ENCODE data around the gene RNU1-3.
"Not testable (repeated sequence)": the region's sequence is repeated elsewhere in the genome, so short reads cannot be mapped to it uniquely, and the experiment has no call there.

The RNU1-3 gene

DNA sequence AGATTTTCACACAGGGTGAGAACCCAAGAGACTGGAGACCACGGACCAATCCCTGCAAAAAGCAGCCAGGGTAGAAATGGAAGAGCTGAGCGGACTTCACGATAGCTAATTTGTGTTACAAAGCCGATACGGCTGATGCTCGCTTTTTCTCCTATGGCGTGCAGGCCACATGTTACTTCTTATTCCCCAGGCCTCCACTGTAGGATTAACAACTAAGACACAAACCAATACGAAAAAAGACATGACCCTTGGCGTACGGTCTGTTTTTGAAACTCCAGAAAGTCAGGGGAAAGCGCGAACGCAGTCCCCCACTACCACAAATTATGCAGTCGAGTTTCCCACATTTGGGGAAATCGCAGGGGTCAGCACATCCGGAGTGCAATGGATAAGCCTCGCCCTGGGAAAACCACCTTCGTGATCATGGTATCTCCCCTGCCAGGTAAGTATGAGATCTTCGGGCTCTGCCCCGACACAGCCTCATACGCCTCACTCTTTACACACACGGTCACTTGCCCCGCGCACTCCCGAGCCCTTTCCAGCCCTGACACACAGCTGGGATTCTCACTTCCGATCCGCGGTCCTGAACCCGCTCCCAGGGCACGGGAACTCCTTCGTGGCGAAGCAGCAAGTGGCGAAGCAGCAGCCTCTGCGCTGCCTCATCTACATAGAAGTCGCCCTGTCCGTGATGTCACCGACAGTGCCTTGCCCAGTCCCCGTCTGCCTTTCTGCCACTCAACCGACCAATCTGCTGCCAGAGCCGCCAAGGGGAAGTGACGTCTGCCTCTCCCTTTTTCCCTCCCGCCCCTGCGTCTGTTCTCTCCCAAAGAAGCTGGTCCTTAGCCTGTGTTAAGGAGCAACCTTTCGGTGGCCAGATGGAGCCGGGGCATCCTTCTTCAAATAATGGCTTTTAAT, at the start of gene RNU1-3:
Gene RNU1-3, minus strand, starts transcription at position 447 of the 912 bp plus-strand sequence.
- DNase-seq, result not testable (repeated sequence)

GRCh38 chr1:16713480-16713879, 46.7 kb upstream of the RNU1-3 start:
- DNase-seq, result not testable (repeated sequence)

DNA sequence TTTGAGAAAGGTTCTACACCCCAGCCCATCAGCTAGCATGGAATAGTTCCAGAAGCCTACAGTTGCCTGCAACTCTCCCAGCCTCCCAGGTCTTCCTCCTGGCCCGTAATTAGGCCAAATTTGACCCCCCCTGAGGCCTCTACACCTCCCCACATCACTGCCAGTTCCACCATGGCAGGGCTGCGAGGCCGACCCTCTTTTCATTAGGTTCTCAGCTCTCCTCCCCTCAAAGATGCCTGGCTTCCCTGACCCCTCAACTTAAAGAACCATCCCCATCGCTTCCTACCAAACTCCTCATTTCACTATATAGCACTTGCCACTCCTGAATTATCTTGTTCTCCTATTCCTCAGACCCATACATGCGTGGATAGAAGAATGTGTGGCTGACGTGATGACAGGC, 46.2 kb upstream of the RNU1-3 start:
- not testable (repeated sequence) for DNase-seq

GRCh38 chr1:16712582-16712981, 45.8 kb upstream of the RNU1-3 start:
- not testable (repeated sequence) for DNase-seq

GRCh38 chr1:16712131-16712530, 45.4 kb upstream of the RNU1-3 start:
- not testable (repeated sequence) for DNase-seq

- DNase-seq, result not testable (repeated sequence)
Measured at GRCh38 chr1:16710618-16711017, 43.9 kb upstream of the RNU1-3 start.

- DNase-seq, result not testable (repeated sequence)
Measured at GRCh38 chr1:16709659-16710087, 42.9 kb upstream of the RNU1-3 start.

DNA sequence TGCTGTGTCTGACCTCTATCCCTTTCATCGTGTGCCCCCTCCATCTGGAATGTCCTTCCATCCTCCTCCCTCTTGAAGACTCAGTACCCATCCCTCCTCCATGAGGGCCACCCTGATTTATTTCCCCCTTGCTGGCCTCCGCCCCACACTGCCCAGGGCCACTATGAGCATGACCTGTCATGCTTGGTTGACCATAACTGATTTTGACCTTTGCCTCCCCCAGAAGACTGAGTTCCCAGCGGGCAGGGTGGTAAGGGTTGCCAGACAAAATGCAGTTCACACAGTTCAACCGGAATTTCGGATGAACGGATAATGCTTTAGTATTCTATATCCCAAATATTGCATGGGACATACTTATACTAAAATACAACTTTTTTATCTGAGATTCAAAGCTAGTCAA, 42.0 kb upstream of the RNU1-3 start:
- not testable (repeated sequence) for DNase-seq

DNA sequence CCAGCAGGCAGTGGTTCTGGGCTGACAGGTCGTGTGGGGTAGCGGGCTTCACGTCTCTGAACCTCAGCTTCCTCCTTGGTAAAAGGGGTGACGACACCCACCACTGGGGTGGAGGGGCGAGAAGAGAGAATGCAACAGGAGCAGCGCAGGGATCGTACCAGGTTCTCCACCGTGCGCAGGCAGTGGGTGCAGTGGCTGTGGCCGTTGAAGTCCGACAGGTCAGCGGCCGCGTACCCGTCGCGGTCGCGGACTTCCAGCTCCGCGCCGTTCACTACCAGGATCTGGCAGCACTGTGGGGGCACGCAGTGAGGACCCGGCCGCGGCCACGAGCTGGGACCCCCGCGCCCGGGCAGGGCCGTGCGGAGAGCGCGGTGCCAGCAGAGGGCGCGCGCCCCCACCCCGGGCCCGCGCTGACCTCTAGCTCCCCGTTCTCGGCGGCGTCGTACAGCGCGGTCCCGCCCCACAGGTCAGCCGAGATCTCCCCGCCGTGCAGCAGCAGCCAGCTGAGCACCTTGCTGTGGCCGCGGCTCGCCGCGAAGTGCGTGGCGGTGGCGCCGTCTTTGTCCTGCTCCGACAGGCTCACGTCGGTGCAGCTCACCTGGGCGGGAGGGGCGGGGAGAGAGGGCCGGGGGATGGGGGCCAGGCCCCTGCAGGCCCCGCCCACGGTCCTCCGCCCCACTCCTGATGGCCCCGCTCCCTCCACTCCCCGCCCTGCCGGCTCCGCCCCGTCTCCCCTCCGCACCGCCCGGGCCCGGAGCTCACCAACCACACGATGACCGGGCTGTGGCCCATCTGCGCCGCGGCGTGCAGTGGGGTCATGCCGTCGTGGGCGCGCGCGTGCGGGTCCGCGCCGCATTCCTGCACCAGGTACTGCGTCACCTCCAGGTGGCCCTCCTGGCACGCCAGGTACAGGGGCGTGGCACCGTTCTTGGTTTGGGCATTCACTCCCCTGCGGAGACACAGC, 40.7 kb upstream of the RNU1-3 start:
- DNase-seq, result not testable (repeated sequence)

DNA sequence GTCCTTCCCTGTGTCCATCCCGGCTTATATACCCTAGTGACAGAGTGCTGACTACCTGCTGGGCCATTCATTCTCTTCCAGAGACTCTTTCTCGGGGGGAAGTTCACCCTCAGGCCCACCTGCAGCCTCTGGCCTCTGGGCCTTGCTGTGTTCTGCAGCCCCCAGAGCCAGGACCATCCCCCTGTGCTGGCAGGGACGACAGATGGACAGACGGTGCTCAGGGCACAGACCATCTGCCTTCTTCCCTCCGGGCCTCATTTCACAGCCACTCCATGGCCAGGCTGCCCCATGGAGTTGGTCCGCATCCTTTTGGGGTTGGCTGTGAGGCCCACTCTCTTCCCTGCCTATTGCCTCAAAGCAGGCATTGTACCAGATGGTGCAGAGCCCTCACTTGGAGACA, 39.6 kb upstream of the RNU1-3 start:
- not testable (repeated sequence) for DNase-seq

GRCh38 chr1:16704502-16705100, 37.9 kb upstream of the RNU1-3 start:
- not testable (repeated sequence) for DNase-seq

DNA sequence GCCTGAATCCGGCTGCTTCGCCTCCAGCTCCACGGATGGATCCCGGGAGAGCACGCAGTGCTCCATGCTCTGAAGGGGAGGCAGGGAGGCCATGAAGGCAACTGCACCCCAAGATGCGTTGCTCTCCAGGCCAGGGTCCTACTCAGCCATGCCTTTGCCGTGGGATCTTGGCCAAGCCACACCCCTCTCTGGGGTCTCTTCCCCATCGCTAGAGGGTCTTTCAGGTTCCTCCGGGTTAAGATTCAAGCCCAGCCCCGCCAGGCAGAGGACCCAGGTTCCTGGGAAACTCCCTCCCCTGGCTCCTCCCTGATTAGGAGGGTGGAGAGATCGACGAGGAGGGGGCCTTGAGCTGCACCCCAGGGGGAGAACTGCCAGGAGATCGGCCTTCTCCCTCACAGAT, 37.3 kb upstream of the RNU1-3 start:
- DNase-seq, result not testable (repeated sequence)

DNA sequence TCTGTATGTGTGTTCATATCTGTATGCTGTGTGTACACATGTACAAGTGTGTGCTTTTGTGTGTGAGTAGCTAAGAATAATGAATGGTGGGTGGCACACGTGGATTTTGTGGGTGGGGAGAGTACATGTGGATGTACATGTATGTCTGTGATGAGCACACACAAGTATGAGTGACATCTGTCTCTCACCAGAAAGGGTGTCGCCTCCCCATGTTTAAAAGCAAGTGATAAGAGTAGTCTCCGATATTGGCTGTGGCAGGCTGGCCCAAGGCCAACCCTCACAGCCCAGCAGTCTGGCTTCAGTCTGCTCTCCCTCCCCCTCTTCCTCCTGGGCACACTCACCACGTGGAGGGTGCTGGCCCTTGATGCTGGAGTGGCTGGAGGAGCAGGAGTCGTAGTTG, 36.9 kb upstream of the RNU1-3 start:
- DNase-seq, result not testable (repeated sequence)

DNA sequence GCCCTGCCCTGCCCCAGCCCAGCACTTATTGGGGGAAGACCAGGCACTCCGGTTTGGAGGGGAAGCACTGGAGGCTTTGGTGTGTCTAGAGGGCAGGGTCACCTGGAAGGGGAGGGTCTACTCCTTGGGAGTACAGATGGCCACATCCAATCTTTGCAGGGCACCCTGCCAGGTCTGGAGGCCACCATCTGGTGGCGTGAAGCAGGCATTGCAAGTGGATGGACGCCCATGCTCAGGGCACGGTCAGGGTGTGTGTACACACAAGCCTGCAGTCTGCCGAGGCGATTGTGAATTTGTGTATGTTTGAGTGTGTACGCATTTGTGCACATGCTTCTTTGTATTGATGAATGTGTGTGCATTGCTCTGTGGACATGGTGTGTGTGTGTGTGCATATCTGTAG, 36.4 kb upstream of the RNU1-3 start:
- DNase-seq, result not testable (repeated sequence)

DNA sequence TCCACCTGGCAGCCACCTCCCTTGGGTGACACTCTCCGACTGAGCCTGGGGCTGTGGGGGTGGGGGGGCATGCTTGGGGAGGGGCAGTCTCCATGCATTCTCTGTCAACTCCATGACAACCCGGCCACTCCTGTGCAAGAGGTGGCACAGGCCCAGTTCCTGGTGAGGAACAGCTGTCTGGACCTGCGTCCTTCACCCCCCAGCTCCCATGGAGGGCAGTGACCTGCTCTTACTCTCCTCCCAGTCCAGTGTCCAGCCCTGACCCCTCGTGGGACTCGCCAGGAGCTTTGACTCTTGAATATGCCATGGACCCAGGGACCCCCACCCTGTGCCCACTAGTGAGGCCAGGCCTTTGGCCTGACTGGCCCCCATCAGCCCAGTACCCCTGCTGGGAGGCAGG, 35.5 kb upstream of the RNU1-3 start:
- not testable (repeated sequence) for DNase-seq

DNA sequence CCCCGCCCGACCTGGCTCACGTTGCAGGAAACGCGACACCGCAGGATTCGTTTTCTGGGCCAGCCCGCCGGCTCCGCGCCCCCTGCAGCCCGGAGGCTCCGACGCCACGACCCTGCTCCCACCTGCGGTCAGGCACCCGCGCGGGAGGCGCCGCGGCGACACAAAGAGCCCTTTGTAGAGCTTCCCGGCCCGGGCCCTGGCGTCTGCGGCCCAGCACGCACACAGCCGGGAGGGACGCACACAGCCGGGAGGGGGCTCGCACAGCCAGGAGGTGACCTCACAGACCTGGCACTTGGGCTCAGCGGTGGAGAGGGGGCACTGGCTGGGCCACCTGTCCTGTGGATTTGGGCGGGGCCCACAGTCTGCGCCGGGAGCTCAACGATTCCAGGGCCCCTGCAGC, 34.4 kb upstream of the RNU1-3 start:
- DNase-seq, result not testable (repeated sequence)

DNA sequence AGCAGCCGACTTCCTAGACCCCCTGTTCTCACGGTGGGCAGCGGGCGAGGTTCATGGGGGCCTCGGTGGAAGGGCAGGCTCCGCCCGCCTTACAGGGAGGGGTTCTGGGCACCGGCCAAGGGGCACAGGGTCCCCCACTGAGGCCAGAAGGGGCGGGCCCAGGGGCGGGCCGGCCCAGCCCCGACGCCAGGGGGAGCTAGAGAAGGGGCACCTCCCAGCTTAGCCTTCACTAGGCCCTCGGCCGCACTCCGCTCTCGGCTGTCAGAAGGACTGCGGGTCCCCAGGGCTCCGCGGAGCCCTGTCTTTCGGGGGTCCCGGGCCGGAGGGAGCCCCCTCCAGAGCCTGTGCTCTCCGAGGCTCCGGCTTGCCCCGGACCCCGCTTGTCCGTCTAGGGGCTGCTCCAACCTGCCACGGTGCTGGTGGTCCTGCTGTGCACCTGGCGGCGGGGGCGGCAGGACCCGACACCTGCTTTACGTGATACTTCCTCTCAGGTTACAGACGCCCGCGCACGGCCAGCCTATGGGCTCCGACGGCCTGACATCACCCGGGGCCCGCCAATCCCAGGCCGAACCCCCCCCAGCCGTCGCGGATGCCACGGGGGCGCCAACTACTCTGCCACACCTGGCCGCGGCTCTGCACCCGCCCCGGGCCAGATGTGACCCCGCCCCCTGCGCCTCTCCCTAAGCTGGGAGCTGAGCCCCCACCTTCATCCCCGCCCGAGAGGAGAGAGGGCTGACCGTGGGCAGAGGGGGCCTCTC, 33.6 kb upstream of the RNU1-3 start:
- DNase-seq, result not testable (repeated sequence)

- DNase-seq, result not testable (repeated sequence)
Measured at GRCh38 chr1:16699440-16699839, 32.7 kb upstream of the RNU1-3 start.

GRCh38 chr1:16697152-16697551, 30.4 kb upstream of the RNU1-3 start:
- not testable (repeated sequence) for DNase-seq

DNA sequence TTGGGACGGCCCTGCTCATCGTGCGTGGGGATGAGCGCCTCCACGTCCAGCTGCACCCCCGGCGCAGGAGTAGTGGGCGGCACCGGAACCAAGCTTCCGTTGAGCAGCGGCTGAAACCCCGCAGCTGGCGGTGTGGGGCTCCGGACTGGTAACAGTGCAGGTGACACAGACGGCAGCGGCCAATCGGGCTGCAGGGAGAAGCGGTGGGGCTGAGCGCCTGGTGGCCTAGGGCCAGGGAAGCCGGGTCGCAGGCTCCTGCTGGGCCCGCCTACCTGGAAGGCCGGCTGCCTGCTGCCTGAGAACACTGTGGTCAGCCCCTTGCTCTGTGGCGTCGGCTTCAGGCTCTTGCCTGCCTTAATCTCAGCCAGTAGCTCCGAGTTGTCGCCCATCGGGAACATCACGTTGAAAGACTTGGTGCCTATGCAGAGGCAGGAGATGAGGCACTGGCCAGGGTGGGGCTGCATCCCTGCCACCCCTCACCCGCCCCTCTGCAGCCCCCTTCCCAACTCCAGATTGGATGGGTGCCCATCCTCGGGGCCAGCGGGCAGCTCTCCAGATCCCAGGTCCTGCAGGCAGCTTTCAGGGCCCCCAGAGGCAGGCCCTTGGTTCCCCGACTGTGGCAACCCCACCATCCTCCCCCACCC, 29.9 kb upstream of the RNU1-3 start:
- not testable (repeated sequence) for DNase-seq

GRCh38 chr1:16694308-16694702, 27.6 kb upstream of the RNU1-3 start:
- DNase-seq, result not testable (repeated sequence)
